B cell (primary cell): ENCODE measurements around the gene SPATA4. TPM values are rescaled to one million over a fixed set of nuclear protein-coding genes. Genes with fewer than 3 reads are reported as not detected.

ENCODE experiments used
- ATAC-seq: fragments of 200-7000 bp; cut with Tn5 transposase; one replicate; pipeline ENCODE4 v1.10.0; 2021; ENCODE audit warnings: low read depth, mild to moderate bottlenecking, moderate number of reproducible peaks, moderate library complexity
- CTCF ChIA-PET: fragments of 350-600 bp; sonication (Branson Sonifier 250); formaldehyde crosslinking; loops from one replicate; lab custom pipeline; 2021; ENCODE audit warnings: antibody characterized with exemption, inconsistent platforms; lab: Charles Lee
- POLR2A ChIA-PET: fragments of 350-600 bp; sonication (Branson Sonifier 250); formaldehyde crosslinking; loops from one replicate; lab custom pipeline; 2021; ENCODE audit warnings: antibody characterized with exemption; lab: Charles Lee
- DNase-seq: peaks from one replicate; pipeline ENCODE4 v3.0.0; 2013
- H2AFZ ChIP-seq: 2 replicates; pipeline ENCODE4 v1.6.1; 2012; ENCODE audit warnings: mild to moderate bottlenecking, low read depth, low read length; ENCODE audit not compliant: insufficient read depth, poor library complexity, severe bottlenecking
- H3K27ac ChIP-seq, 2 donors: 1 replicate in 1 of 2; 2 replicates in 1 of 2; pipeline ENCODE4 v1.5.1; 2012 to 2013; ENCODE audit warnings: low read length in 2 of 2, mild to moderate bottlenecking in 2 of 2, moderate library complexity in 1 of 2
- H3K27me3 ChIP-seq, 4 experiments: fragments of 200-600 bp in 1 of 4; sonication (generic) in 1 of 4; replicated peaks in 1 of 4; 1 replicate in 2 of 4; 2 replicates in 2 of 4; pipeline versions ENCODE4 v1.6.1 to v1.7.0; 2013 to 2016; ENCODE audit warnings: low read length in 3 of 4, mild to moderate bottlenecking in 2 of 4, mixed read lengths in 1 of 4, moderate library complexity in 1 of 4; ENCODE audit not compliant: insufficient read depth in 4 of 4, control insufficient read depth in 3 of 4; ENCODE audit errors: control extremely low read depth in 1 of 4
- H3K36me3 ChIP-seq, 2 experiments: replicated peaks in 1 of 2; 1 replicate in 1 of 2; 2 replicates in 1 of 2; pipeline versions ENCODE4 v1.6.1 to v1.7.1; 2013; ENCODE audit warnings: low read length in 1 of 2; ENCODE audit not compliant: insufficient read depth in 2 of 2, control insufficient read depth in 1 of 2; ENCODE audit errors: control extremely low read depth in 1 of 2, extremely low read depth in 1 of 2
- H3K4me1 ChIP-seq, 2 donors: fragments of 200-600 bp in 1 of 2; sonication (generic) in 1 of 2; 1 replicate in 1 of 2; 2 replicates in 1 of 2; pipeline versions ENCODE4 v1.5.1 to v1.6.1; 2013 to 2017; ENCODE audit warnings: low read length in 2 of 2; ENCODE audit not compliant: control insufficient read depth in 2 of 2, insufficient read depth in 2 of 2
- H3K4me2 ChIP-seq: replicated peaks from 2 replicates; pipeline ENCODE3; 2012; ENCODE audit warnings: mild to moderate bottlenecking, low read depth, low read length; ENCODE audit not compliant: poor library complexity, severe bottlenecking
- H3K4me3 ChIP-seq, 5 experiments: fragments of 200-600 bp in 1 of 5; sonication (generic) in 1 of 5; 1 replicate in 3 of 5; 2 replicates in 2 of 5; pipeline versions ENCODE4 v1.5.1 to v1.7.0; 2011 to 2016; ENCODE audit warnings: low read length in 4 of 5, mild to moderate bottlenecking in 4 of 5, low read depth in 2 of 5, control low read depth in 1 of 5, moderate library complexity in 1 of 5; ENCODE audit not compliant: insufficient read depth in 1 of 5; ENCODE audit errors: control extremely low read depth in 1 of 5, extremely low read depth in 1 of 5
- H3K79me2 ChIP-seq: fragments of 200-600 bp; sonication (generic); one replicate; pipeline ENCODE4 v1.6.0; 2016; ENCODE audit warnings: low read length; ENCODE audit not compliant: control insufficient read depth, insufficient read depth
- H3K9ac ChIP-seq: fragments of 200-600 bp; sonication (generic); 2 replicates; pipeline ENCODE4 v1.6.1; 2017; ENCODE audit warnings: mild to moderate bottlenecking, low read length, moderate library complexity
- H3K9me3 ChIP-seq, 3 donors: one replicate each; pipeline versions ENCODE4 v1.6.1 to v1.7.1; 2013; ENCODE audit warnings: low read length in 2 of 3; ENCODE audit not compliant: control insufficient read depth in 2 of 3, insufficient read depth in 1 of 3; ENCODE audit errors: control extremely low read depth in 1 of 3
- H4K20me1 ChIP-seq: 2 replicates; pipeline ENCODE4 v1.6.0; 2012; ENCODE audit warnings: mild to moderate bottlenecking, low read length; ENCODE audit not compliant: insufficient read depth, control insufficient read depth, poor library complexity, severe bottlenecking
- H3K27ac Mint-ChIP-seq: one replicate; pipeline ENCODE4 v1.8.0; 2021; ENCODE audit warnings: mixed read lengths
- H3K27me3 Mint-ChIP-seq: one replicate; pipeline ENCODE4 v1.8.0; 2021; ENCODE audit warnings: mixed read lengths
- H3K4me1 Mint-ChIP-seq: one replicate; pipeline ENCODE4 v1.8.0; 2021; ENCODE audit warnings: mixed read lengths
- H3K4me3 Mint-ChIP-seq: one replicate; pipeline ENCODE4 v1.8.0; 2021; ENCODE audit warnings: mixed read lengths
- H3K9me3 Mint-ChIP-seq: one replicate; pipeline ENCODE4 v1.8.0; 2022; ENCODE audit warnings: mixed read lengths; ENCODE audit not compliant: insufficient read depth
- CTCF ChIP-seq: fragments of 200-600 bp; IDR thresholded peaks from one replicate; pipeline ENCODE4 v1.8.0; 2022; ENCODE audit warnings: antibody characterized with exemption, mild to moderate bottlenecking
- EZH2 ChIP-seq: IDR thresholded peaks from 2 replicates; pipeline ENCODE4 v1.6.1; 2012; ENCODE audit warnings: borderline replicate concordance, low read depth, mild to moderate bottlenecking, moderate library complexity, low read length; ENCODE audit not compliant: insufficient read depth, poor library complexity, severe bottlenecking
- WGBS: methylation state at CpG from one replicate; pipeline ENCODE4 v1.1.5; 2013; ENCODE audit warnings: missing lambda C conversion rate; ENCODE audit not compliant: insufficient coverage; 5-methylcytosine and 5-hydroxymethylcytosine counted together
- intact Hi-C: fragments of 100-400 bp; cut with micrococcal nuclease; formaldehyde crosslinking; loops from one replicate; pipeline ENCODE4 v1.10.0; 2022
- polyA plus RNA-seq: library from polyadenylated mRNA; depleted of rRNA; stranded (reverse); fragments of >200 nt; gene quantifications from 2 replicates; pipeline ENCODE4 v1.2.3, GENCODE V29; 2012
- total RNA-seq, 2 donors: library from RNA; stranded (reverse); fragments of 120-200 nt in 1 of 2; gene quantifications; 1 replicate in 1 of 2; 2 replicates in 1 of 2; pipeline versions ENCODE4 v1.2.3 to v1.2.4, GENCODE V29; 2013 to 2022

SPATA4 gene
- total and polyA plus RNA-seq, 2 donors (not counting 1 experiment from before 2014, with no cell fraction given), result not detected

GRCh38 chr4:176134670-176135069 is 60.7 kb downstream of the SPATA4 start:
- Mint-ChIP-seq H3K4me3 (no peak overlapping the region), H3K27ac (no peak overlapping the region), H3K9me3 (no peaks in the 10 kb centered on the region), H3K4me1 (no peaks in the 10 kb centered on the region), H3K27me3 (no peaks in the 10 kb centered on the region)
- Histone ChIP-seq H3K4me3 (no peak overlapping the region), H3K4me2 (no peak overlapping the region), H3K4me1 (no peaks in the 10 kb centered on the region), H3K27me3 (no peaks in the 10 kb centered on the region), H4K20me1 (no peaks in the 10 kb centered on the region), H3K9me3 (no peaks in the 10 kb centered on the region), H3K9ac (no peak overlapping the region), H3K36me3 (no peaks in the 10 kb centered on the region), H3K79me2 (no peaks in the 10 kb centered on the region), H3K27ac (no peak overlapping the region), H2AFZ (no peak overlapping the region)
- no peak for ATAC-seq
- POLR2A ChIA-PET, result no interaction called here
- no CpG with 5 or more reads among the region's 2 CpGs for WGBS
- CTCF ChIA-PET, result no interaction called here
- no peak for DNase-seq
- intact Hi-C loops, result no loop called here
- TF ChIP-seq CTCF, result no peak
- TF ChIP-seq EZH2, result no peak

Other genes starting within 250 kb of the SPATA4 start
- 7.1 and 8.8 TPM in 2 replicates for gene WDR17, start 129.7 kb downstream of the SPATA4 start, total RNA-seq
- gene WDR17, start 129.7 kb downstream of the SPATA4 start, polyA plus RNA-seq, result 1.4 and 2.1 TPM in 2 replicates
- gene ASB5, start 73.6 kb upstream of the SPATA4 start, total RNA-seq, result not detected in 2 replicates
- gene ASB5, start 73.6 kb upstream of the SPATA4 start, polyA plus RNA-seq, result not detected in 2 replicates
- 92.4 and 102 TPM in 2 replicates for gene SPCS3, start 124.4 kb upstream of the SPATA4 start, total RNA-seq
- 27.8 and 59.5 TPM in 2 replicates for gene SPCS3, start 124.4 kb upstream of the SPATA4 start, polyA plus RNA-seq